ENCODE data around the gene EFCAB10.

Gene EFCAB10

DNA sequence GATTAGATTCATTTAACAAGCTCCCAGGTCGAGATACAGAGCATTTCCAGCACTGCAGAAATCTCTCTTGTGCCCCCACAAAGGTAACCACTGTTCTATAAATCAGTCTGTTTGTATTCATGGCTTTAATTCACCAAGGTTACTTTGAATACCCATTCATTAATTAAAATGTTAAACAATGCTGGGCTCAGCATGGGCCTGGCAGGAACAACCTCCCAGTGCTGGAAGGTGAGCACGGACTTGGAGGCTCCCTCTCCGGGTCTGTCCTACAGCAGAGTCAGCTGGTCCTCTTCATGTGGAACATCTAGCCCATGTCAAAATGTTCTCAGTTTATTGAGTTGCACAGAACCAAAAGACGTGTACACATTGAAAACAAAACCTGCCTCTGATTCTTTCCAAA is 15.6 kb upstream of the EFCAB10 start:
- DNase-seq: no peak

DNA sequence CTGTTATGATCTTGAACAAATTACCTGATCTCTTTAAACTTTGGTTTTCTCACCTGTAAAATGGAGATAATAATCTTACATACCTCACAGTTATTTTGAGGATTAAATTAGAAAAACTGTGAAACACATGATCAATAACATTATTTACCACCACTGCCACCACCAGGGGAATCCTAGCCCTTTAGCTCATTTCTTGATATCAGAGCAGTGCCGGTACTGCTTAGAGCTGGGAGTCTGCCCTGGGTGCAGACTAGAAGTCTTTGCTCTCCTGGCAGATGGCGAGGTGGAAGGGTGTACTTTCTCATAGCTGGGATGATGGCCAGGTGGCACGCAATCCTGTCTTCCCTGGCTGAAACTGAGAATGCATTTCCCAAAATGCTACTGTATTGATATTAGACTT is 12.7 kb upstream of the EFCAB10 start:
- DNase-seq: no peak

DNA sequence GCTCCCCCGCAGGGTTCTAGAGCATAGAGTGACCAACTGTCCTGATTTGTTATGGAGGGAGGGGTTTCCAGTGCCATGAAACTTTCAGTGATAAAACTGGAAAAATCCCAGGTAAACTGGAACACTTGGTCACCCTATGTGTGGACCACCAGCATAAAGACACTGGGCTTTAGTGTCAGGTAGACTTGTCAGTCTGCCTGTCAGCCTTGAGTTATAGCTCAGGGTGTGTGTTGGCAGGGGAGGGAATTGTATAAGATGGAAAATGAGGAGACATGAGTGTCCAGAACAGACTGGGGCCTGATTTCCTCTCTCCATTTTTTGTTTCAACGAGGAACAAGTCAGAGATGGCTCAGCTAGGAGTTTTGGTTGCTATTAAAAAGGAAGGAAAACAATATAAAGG is 10.2 kb upstream of the EFCAB10 start:
- no peak for DNase-seq

DNA sequence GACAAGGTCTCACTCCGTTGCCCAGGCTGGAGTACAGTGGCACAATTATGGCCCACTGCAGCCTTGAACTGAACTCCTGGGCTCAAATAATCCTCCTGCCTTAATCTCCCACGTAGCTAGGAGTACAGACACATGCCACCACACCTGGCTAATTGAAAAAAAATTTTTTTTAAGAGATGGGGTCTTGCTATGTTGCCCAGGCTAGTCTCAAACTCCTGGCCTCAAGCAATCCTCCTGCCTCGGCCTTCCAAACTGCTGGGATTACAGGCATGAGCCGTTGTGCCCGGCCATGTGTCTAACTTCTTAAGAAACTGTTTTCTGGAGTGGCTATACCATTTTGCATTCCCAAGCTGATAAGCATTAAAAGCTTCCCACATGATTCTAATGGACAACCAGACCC is 9.5 kb upstream of the EFCAB10 start:
- DNase-seq: no peak

DNA sequence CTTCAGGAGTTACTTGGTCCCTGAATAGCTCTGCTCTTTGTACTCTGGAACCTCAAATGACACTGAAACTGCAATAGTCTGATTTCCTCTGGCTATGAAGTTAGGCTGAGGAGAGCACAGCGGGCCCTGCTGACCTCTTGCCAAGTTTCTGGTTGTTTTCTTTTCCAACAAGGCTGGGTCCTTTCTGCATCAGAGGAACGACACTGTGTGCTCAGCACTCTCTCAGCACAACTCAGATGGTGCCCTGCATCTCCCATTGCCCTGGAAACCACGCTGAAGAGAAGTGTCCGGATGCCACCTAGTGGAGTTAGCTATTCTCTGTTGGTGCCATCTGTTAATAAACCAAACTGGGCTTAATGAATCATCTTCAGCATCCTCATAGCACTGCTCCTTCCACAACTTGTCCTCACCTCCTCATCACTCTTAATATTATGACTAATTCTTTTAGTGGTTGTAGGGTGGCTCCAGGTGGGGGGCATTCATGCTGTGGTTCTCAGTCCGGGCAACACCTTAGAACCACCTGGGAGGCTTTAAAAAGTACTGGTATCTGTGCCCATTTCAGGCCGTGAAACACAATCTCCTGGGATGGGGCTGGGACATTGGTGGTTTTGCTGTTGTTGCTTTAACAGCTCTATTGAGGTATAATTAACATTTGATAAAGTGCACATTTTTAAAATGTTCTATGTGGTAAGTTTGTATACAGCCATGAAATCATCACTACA is 8.2 kb upstream of the EFCAB10 start:
- peak; percentile 64 for DNase-seq

DNA sequence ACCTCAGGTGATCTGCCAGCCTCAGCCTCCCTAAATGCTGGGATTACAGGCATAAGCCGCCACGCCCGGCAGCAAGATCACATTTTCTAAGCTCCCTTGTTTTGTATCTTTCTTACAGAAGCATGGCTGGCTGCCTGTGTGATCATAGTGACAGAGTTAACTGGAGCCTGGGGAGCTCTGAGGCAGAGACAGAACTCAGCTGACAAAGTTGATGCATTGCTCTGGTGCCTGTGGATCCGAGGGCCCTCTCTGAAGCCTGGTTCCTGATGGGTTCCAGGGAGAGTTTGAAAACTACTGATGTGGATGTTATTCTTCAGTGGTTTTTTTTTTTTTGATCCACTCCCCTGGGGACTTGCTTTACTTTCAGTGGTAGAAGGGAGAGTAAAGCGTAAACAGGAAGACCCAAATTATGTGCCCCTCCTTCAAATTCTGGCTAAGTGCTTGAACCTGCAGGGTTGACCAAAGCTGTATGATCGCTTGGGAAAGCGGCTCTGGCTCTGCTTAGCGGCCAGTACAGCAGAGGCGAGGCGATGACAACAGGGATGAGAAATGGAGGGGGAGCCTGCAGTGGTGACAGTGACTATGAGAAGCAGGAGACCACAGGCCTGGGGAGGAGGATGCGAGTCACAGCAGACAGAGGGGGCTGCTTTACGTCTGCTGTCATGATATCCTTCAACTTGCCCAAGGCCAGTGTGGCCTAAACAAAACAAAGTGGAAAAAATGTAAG is 6.8 kb upstream of the EFCAB10 start:
- DNase-seq: peak; percentile 36

DNA sequence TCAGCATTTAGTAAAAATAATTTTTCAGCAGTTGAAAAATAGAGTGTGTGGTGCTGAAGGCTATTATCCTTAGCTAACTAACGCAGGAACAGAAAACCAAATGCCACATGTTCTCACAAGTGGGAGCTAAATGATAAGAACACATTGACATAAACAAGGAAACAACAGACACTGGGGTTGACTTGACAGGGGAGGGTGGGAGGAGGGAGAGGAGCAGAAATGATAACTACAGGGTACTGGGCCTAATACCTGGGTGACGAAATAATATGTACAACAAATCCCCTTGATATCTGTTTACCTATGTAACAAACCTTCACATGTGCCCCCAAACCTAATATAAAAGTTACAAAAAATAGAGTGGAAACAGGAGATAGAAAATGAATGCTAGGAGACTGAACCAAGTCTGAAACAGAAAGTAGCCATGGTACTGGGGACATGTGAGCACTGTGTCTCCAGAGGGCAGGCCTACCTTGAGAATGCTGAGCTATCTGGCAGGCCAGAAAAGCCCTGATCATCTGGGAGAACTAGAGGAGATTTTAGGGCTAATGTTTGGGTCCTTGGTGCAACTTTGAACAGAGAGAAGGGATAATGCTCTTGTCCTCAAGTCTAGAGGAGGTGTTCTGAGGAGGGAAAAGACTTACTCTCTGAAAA is 4.7 kb upstream of the EFCAB10 start:
- DNase-seq: no peak

DNA sequence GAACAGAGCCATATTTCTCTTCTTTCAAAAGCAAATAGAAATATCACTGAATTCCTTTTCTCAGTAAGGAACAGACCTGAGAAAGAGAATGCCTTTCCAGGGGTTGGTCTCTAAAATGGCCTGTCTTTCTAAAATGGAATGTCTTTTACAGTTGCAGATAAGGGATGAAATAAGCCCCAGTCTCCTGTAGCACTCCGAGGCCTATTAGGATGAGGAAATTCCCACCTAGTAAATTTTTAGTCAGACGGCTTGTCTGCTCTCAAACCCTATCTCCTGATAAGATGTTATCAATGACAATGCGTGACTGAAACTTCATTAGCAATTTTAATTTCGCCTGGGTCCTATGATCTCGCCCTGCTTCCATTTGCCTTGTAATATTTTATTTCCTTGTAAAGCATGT is 2.9 kb upstream of the EFCAB10 start:
- DNase-seq: no peak

DNA sequence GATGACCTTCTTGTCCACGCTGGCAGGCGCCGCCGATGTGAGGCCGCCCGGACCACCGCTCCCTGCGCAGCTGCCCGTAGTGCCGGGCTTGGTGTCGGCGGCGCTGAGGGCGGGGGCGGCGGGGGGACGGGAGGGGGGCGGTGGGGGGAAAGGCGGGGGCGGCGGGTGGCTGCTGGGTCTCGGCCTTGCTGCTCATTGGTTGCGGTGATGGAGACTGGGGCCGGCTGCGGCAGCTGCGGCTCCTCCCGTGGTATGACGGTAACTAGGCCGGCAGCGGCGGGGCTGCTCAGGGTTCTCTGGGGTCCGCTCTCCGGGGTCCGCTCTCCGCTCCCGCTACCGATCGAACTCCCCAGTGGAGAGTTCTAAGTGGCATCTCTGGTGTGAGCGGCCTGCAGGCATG is 1.8 kb upstream of the EFCAB10 start:
- DNase-seq: no peak

DNA sequence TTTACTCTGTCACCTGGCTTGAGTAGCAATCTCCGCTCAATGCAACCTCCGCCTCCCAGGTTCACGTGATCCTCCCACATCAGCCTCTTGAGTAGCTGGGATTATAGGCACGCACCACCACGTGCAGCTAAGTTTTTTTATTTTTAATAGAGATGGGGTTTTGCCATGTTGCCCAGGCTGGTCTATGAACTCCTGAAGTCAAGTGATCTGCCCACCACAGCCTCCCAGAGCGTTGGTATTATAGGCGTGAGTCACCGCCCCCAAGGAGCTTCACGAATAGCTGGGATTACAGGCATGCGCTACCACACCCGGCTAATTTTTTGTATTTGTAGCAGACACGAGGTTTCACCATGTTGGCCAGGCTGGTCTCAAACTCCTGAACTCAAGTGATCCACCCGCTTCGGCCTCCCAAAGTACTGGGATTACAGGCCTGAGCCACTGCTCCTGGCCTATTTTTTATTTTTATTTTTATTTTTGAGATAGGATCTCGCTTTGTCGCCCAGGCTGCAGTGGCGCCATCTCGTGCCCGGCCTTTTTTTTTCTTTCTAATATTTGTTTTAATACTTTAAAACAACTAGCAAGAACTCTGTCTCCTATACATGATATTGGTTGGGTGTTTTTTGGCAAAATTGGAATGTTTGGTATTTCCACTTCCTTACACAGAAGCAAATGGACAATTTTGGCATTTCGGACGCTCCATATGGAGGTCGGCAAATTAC is 1.1 kb downstream of the EFCAB10 start:
- DNase-seq: no peak

DNA sequence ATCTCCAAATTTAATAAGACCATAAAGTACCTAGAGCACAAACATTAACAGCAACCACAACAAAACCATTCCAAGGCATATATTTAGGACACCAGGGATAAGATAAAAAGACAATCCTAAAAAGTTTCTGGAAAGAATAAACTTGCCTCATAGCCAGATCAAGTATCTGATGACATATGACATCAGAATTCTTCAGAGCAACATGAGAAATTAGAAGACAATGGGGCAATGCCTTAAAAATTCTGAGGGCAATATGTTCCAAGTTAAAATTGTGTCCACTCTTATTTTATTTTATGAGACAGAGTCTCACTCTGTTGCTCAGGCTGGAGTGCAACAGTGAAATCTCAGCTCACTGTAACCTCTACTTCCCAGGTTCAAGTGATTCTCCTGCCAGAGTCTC is 2.8 kb downstream of the EFCAB10 start:
- DNase-seq: no peak

DNA sequence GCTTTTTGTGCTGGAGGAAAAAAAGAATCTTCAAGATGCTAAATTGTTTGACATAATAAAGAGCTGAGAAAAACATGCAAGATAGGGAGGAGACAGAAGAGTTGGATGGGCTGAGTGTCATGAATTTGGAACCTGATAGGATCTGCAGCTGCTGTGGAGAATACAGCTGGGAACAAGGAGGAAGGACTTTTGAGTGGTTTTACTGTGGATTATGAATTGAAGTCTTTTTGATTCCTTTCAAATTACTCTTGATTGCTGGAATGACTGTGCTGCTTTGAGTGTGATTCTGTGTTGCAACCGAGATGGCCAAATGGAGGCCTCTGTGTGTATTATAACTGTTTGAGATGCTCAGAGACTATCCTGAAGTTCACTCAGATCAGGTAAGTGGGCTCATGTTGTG is 4.0 kb downstream of the EFCAB10 start:
- DNase-seq: no peak

DNA sequence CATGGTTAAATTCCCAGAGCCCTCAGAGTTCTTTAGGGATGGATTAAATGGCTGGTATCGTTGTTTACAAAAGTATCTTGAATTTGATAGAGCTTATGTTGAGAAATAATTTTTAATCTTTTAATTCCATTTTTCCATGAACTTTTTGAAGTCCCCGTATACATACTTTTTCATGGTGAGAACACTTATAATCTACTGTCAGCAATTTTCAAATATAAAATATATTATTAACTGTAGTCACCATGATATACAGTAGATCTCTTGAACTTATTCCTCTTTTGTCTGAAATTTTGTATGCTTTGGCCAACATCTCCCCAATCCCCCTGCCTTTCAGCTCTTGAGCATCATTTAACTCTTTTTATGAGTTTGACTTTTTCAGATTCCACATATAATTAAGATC is 9.4 kb downstream of the EFCAB10 start:
- DNase-seq: no peak

DNA sequence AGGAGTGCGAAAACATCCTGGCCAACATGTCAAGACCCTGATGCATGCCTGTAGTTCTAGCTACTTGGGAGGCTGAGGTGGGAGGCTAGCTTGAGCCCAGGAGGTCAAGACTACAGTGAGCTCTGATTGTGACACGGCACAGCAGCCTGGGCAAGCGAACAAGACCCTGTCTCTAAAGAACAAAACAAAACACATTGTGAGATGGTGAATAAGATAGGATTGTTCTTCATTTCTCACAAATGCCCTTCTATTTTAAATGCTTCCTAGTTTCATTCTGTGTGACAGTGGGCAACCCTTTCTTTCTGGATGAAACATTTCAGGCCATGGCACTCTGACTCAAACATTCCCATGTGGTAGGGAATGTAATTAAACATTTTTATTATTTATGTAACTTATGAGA is 13.5 kb downstream of the EFCAB10 start:
- DNase-seq: no peak

DNA sequence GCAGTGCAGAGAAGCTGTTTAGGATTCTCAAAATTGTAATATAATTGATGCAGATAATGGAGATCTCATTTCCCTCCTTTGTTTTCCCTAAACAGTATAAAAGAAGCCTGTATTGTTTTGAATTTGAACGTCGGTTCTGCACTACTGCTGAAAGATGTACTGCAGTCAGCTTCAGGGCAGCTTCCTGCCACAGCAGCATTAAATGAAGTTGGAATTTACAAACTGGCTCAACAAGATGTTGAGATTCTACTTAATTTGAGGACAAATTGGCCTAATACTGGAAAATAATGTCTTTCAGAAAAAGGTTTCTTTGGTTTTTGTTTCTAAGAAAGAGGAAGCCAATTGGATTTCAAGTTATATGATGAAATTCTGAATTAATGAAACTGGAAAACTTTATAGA is 14.3 kb downstream of the EFCAB10 start:
- no peak for DNase-seq

DNA sequence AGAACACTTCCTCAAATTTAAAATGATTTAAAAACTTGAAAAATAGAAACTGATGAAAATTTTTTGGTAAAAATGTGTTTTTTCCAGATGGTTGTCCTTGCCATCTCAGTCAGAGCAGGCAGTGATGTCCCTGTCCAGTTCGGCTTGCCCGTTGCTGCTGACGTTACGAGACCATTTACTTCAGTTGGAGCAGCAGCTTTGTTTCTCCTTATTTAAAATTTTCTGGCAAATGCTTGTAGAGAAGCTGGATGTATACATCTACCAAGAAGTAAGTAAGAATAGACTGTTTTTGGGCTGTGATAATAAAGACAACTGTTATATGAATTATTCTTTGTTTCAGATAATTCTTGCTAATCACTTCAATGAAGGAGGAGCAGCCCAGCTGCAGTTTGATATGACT is 16.1 kb downstream of the EFCAB10 start:
- no peak for DNase-seq

DNA sequence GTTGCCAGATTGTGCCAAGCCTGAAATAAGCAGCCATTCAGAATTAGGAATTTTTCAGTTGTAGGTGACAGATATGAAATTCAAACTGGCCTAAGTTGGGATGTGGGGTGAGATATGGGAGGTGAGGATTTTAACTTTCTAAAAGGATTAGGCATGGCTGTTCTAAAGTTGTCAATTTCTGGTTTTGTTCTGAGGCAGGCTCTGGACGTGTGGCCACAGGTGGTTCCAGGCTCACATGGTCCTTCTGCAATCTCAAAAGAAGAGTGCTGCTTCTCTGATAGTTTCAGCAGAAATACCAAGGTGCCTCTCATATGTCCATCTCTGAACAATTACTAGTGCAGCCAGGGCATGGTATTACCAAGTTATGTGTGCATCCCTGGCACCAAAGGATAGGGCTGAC is 21.4 kb downstream of the EFCAB10 start:
- DNase-seq: no peak

DNA sequence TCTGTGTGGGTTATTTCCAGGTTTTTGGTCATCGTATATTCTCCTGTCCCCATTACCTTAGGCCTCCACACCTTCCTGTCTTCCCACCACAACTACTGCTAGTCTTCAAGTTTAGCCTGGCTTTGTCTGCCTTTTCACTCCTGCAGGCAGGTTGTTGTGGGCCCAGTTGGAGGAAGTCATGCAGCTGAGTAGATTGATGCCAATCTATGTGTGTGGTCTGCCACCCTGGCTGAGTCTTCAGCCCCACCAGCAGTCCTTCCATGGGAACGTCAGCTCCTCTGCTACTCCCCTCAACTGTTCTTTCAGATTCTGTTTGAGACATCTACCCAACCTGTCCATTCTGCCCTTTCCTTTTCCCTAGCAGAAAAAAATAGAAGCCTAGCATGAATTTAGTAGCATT is 43.0 kb downstream of the EFCAB10 start:
- DNase-seq: no peak

DNA sequence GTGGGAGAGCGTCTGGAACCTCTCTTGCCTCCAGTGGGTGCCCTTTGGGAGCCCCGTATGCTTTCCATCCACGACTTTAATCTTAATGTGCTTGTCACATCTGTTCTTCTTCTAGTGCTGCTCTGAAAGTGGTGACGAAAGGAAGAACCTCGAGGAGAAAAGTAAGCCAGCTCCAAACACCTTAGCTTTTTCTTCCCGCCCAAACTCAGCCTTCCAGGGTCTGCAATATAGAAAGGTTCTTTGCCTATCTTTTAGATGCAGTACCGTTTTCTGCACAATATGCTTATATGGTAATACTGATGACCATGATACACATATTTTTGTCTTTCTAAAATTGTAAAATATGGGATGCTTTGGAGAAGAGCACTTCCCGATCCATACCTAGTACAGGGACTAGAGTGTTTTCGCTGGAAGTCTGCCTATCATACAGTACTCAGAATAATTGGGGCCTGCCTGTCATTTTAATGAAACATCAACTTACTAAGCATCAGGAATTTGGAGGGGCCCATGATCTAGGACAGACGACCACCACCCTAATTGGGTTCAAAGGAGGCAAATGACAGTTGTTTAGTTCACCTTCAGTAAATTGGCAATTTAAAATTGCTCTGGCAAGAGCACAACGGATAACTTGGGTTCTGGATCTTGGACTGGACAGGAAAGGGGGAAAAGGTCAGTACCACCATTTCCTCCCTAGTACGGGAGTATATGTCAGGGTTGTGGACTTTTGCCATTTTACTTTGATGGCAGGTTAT is 48.4 kb downstream of the EFCAB10 start:
- no peak for DNase-seq

DNA sequence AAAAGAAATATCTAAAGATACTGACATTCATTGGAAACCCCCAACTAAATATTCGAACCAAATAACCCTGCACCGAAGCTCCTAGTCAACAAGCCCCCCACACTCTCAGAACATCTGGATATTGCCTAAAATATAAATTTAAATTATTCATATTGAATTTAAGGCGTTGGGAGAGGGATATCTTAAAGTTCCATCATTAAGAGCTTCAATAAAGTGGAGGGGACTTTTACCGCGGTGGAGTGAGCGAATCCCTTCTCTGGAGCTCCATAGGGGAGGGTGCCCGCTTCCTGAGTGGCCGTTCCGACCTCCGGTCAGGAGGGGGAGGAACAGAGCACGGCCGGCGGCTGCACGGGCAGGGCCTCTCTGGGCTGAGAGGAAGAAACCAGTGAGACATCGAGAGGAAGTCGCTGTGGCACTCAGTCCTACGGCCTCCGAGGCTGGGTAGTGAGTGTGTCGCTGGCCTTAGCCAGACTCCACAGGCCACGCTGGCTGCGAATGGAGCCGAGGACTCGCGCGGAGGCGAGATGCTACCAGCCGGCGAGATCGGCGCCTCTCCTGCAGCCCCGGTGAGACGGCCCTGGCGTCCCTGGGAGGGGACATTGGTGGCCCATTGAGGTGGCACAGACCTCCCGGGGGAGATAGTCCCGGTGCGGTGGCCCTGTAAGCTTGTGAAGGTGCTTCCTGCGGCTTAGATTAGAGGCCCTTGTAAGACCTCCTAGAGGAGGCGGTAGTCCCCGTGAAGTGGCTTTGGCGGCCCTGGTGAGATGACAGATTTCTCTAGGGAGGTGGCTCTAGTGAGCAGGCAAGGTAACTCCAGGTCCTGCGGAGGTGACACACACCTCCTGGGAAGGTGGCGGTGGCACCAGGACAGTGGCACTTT is 49.3 kb downstream of the EFCAB10 start, which contains the start of gene RINT1:
Gene RINT1, plus strand, starts transcription at position 410 of the 880 bp plus-strand sequence. Its CDS starts 115 bp downstream, at position 525.
- DNase-seq: peak; percentile 94

DNA sequence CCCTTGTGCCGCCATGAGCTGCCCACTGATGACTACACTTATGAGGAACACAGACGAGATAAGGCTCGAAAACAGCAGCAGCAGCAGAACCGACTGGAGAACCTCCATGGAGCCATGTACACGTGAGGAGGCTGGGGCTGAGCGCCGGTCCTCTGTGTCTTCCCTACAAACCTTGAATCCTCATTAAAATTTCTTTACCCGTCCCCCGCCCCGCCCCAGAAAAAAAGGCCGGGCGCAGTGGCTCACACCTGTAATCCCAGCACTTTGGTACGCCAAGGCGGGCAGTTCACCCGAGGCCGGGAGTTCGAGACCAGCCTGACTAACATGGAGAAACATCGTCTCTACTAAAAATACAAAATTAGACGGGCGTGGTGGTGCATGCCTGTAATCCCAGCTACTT is 50.7 kb downstream of the EFCAB10 start:
- no peak for DNase-seq

DNA sequence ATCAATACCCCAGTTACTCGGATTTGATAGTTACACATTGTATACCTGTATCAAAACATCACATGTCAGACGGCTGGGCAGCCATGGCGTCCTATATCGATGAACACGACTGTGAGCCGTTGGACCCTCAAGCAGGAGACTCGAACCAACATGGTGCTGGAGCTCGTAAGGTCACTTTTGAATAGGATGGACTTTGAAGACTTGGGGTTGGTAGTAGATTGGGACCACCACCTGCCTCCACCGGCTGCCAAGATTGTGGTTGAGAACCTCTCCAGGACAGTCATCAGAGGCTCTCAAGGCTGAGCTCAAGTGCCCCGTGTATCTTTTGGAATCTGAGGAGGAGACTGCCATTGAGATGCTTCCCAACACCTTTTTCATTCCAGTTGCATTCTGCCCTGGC is 51.2 kb downstream of the EFCAB10 start:
- no peak for DNase-seq

Measured in femur (tissue), 1 donor.